Measurements from ENCODE around the gene CASP8. TPM values are rescaled to one million over a fixed set of nuclear protein-coding genes. Genes with fewer than 3 reads are reported as not detected.

CASP8 gene
- polyA plus RNA-seq, 1 donor from 2014 or later, result not detected

DNA sequence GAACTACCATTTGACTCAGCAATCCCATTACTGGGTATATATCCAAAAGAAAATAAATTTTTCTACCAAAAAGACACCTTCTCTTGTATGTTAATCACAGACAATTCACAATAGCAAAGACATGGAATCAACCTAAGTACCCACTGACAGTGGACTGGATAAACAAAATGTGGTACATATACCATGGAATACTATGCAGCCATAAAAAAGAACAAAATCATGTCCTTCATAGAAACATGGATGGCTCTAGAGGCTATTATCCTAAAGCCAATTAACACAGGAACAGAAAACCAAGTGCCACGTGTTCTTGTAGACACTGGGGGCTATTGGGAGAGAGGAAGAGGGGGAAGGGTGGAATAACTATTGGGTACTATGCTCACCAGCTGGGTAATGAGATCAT, 69.1 kb downstream of the CASP8 start:
- H3K4me2 ChIP-seq (ENCODE audit: low read length), result no peak overlapping the region
- H3K9ac ChIP-seq (ENCODE audit: low read length), result no peak overlapping the region
- H3F3A ChIP-seq (ENCODE audit: insufficient read depth, low read length, poor library complexity, severe bottlenecking), result no peaks in the 10 kb centered on the region
- H3K79me2 ChIP-seq (replicated peaks; ENCODE audit: insufficient read depth, low read length), result no peaks in the 10 kb centered on the region
- H3K27me3 ChIP-seq (ENCODE audit: insufficient read depth, low read depth, low read length), result no peaks in the 10 kb centered on the region
- TF ChIP-seq TAF1 (IDR thresholded peaks at IDR 0.05; ENCODE audit: low read depth) (no peak), EZH2 (IDR thresholded peaks at IDR 0.05; ENCODE audit: borderline replicate concordance, insufficient read depth, low read length, poor library complexity, severe bottlenecking) (no peak)
- TF ChIP-seq, protein P1, sequence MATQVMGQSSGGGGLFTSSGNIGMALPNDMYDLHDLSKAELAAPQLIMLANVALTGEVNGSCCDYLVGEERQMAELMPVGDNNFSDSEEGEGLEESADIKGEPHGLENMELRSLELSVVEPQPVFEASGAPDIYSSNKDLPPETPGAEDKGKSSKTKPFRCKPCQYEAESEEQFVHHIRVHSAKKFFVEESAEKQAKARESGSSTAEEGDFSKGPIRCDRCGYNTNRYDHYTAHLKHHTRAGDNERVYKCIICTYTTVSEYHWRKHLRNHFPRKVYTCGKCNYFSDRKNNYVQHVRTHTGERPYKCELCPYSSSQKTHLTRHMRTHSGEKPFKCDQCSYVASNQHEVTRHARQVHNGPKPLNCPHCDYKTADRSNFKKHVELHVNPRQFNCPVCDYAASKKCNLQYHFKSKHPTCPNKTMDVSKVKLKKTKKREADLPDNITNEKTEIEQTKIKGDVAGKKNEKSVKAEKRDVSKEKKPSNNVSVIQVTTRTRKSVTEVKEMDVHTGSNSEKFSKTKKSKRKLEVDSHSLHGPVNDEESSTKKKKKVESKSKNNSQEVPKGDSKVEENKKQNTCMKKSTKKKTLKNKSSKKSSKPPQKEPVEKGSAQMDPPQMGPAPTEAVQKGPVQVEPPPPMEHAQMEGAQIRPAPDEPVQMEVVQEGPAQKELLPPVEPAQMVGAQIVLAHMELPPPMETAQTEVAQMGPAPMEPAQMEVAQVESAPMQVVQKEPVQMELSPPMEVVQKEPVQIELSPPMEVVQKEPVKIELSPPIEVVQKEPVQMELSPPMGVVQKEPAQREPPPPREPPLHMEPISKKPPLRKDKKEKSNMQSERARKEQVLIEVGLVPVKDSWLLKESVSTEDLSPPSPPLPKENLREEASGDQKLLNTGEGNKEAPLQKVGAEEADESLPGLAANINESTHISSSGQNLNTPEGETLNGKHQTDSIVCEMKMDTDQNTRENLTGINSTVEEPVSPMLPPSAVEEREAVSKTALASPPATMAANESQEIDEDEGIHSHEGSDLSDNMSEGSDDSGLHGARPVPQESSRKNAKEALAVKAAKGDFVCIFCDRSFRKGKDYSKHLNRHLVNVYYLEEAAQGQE (IDR thresholded peaks at IDR 0.05; ENCODE audit: borderline replicate concordance), result no peak
- peaks cover 4% of the 10 kb centered on the region for H3K9me3 ChIP-seq (ENCODE audit: low read length)
- H3K4me3 ChIP-seq (ENCODE audit: low read length), result no peak overlapping the region
- no peak overlapping the region for H2AFZ ChIP-seq (ENCODE audit: low read depth, low read length)
- no peaks in the 10 kb centered on the region for H3K9me2 ChIP-seq (ENCODE audit: insufficient read depth, low read length)
- no peaks in the 10 kb centered on the region for H3K36me3 ChIP-seq (ENCODE audit: insufficient read depth, low read length)
- no peaks in the 10 kb centered on the region for H4K20me1 ChIP-seq (ENCODE audit: insufficient read depth)
- no peak overlapping the region for H3K27ac ChIP-seq (ENCODE audit: low read length)

Small RNA genes within 50 kb of the gene (small RNA-seq; reads per million reads assigned to genes)
- 0 reads per million in 3 experiments for gene MTND4LP13

Other genes starting within 250 kb of the CASP8 start
- gene HYCC2, start 188.9 kb upstream of the CASP8 start, polyA plus RNA-seq, result 18.1 and 20.4 TPM in 2 replicates
- gene NDUFB3, start 188.5 kb upstream of the CASP8 start, polyA plus RNA-seq, result 111 and 154 TPM in 2 replicates
- gene CFLAR, start 144.4 kb upstream of the CASP8 start, polyA plus RNA-seq, result 0.84 and 1.6 TPM in 2 replicates
- gene CASP10, start 77.4 kb upstream of the CASP8 start, polyA plus RNA-seq, result not detected in 2 replicates
- gene FLACC1, start 96.8 kb downstream of the CASP8 start, polyA plus RNA-seq, result 1.3 and 1.8 TPM in 2 replicates
- 17.2 and 19.6 TPM in 2 replicates for gene TRAK2, start 190.9 kb downstream of the CASP8 start, polyA plus RNA-seq
- 74.8 and 76.1 TPM in 2 replicates for gene STRADB, start 191.2 kb downstream of the CASP8 start, polyA plus RNA-seq

Measured in neural cell (in vitro differentiated cells).